B cell (primary cell): Measurements from ENCODE around the gene FNDC5. TPM values are rescaled to one million over a fixed set of nuclear protein-coding genes. Genes with fewer than 3 reads are reported as not detected.
A peak's percentile ranks its signal among the peaks of the same experiment; 100 is the strongest.

ENCODE experiments used
- ATAC-seq: fragments of 200-7000 bp; cut with Tn5 transposase; one replicate; pipeline ENCODE4 v1.10.0; 2021; ENCODE audit warnings: low read depth, mild to moderate bottlenecking, moderate number of reproducible peaks, moderate library complexity
- CTCF ChIA-PET: fragments of 350-600 bp; sonication (Branson Sonifier 250); formaldehyde crosslinking; loops from one replicate; lab custom pipeline; 2021; ENCODE audit warnings: antibody characterized with exemption, inconsistent platforms; lab: Charles Lee
- POLR2A ChIA-PET: fragments of 350-600 bp; sonication (Branson Sonifier 250); formaldehyde crosslinking; loops from one replicate; lab custom pipeline; 2021; ENCODE audit warnings: antibody characterized with exemption; lab: Charles Lee
- DNase-seq: peaks from one replicate; pipeline ENCODE4 v3.0.0; 2013
- H2AFZ ChIP-seq: 2 replicates; pipeline ENCODE4 v1.6.1; 2012; ENCODE audit warnings: mild to moderate bottlenecking, low read depth, low read length; ENCODE audit not compliant: insufficient read depth, poor library complexity, severe bottlenecking
- H3K27ac ChIP-seq, 2 donors: 1 replicate in 1 of 2; 2 replicates in 1 of 2; pipeline ENCODE4 v1.5.1; 2012 to 2013; ENCODE audit warnings: low read length in 2 of 2, mild to moderate bottlenecking in 2 of 2, moderate library complexity in 1 of 2
- H3K27me3 ChIP-seq, 4 experiments: fragments of 200-600 bp in 1 of 4; sonication (generic) in 1 of 4; replicated peaks in 1 of 4; 1 replicate in 2 of 4; 2 replicates in 2 of 4; pipeline versions ENCODE4 v1.6.1 to v1.7.0; 2013 to 2016; ENCODE audit warnings: low read length in 3 of 4, mild to moderate bottlenecking in 2 of 4, mixed read lengths in 1 of 4, moderate library complexity in 1 of 4; ENCODE audit not compliant: insufficient read depth in 4 of 4, control insufficient read depth in 3 of 4; ENCODE audit errors: control extremely low read depth in 1 of 4
- H3K36me3 ChIP-seq, 2 experiments: replicated peaks in 1 of 2; 1 replicate in 1 of 2; 2 replicates in 1 of 2; pipeline versions ENCODE4 v1.6.1 to v1.7.1; 2013; ENCODE audit warnings: low read length in 1 of 2; ENCODE audit not compliant: insufficient read depth in 2 of 2, control insufficient read depth in 1 of 2; ENCODE audit errors: control extremely low read depth in 1 of 2, extremely low read depth in 1 of 2
- H3K4me1 ChIP-seq, 2 donors: fragments of 200-600 bp in 1 of 2; sonication (generic) in 1 of 2; 1 replicate in 1 of 2; 2 replicates in 1 of 2; pipeline versions ENCODE4 v1.5.1 to v1.6.1; 2013 to 2017; ENCODE audit warnings: low read length in 2 of 2; ENCODE audit not compliant: control insufficient read depth in 2 of 2, insufficient read depth in 2 of 2
- H3K4me2 ChIP-seq: replicated peaks from 2 replicates; pipeline ENCODE3; 2012; ENCODE audit warnings: mild to moderate bottlenecking, low read depth, low read length; ENCODE audit not compliant: poor library complexity, severe bottlenecking
- H3K4me3 ChIP-seq, 5 experiments: fragments of 200-600 bp in 1 of 5; sonication (generic) in 1 of 5; 1 replicate in 3 of 5; 2 replicates in 2 of 5; pipeline versions ENCODE4 v1.5.1 to v1.7.0; 2011 to 2016; ENCODE audit warnings: low read length in 4 of 5, mild to moderate bottlenecking in 4 of 5, low read depth in 2 of 5, control low read depth in 1 of 5, moderate library complexity in 1 of 5; ENCODE audit not compliant: insufficient read depth in 1 of 5; ENCODE audit errors: control extremely low read depth in 1 of 5, extremely low read depth in 1 of 5
- H3K79me2 ChIP-seq: fragments of 200-600 bp; sonication (generic); one replicate; pipeline ENCODE4 v1.6.0; 2016; ENCODE audit warnings: low read length; ENCODE audit not compliant: control insufficient read depth, insufficient read depth
- H3K9ac ChIP-seq: fragments of 200-600 bp; sonication (generic); 2 replicates; pipeline ENCODE4 v1.6.1; 2017; ENCODE audit warnings: mild to moderate bottlenecking, low read length, moderate library complexity
- H3K9me3 ChIP-seq, 3 donors: one replicate each; pipeline versions ENCODE4 v1.6.1 to v1.7.1; 2013; ENCODE audit warnings: low read length in 2 of 3; ENCODE audit not compliant: control insufficient read depth in 2 of 3, insufficient read depth in 1 of 3; ENCODE audit errors: control extremely low read depth in 1 of 3
- H4K20me1 ChIP-seq: 2 replicates; pipeline ENCODE4 v1.6.0; 2012; ENCODE audit warnings: mild to moderate bottlenecking, low read length; ENCODE audit not compliant: insufficient read depth, control insufficient read depth, poor library complexity, severe bottlenecking
- H3K27ac Mint-ChIP-seq: one replicate; pipeline ENCODE4 v1.8.0; 2021; ENCODE audit warnings: mixed read lengths
- H3K27me3 Mint-ChIP-seq: one replicate; pipeline ENCODE4 v1.8.0; 2021; ENCODE audit warnings: mixed read lengths
- H3K4me1 Mint-ChIP-seq: one replicate; pipeline ENCODE4 v1.8.0; 2021; ENCODE audit warnings: mixed read lengths
- H3K4me3 Mint-ChIP-seq: one replicate; pipeline ENCODE4 v1.8.0; 2021; ENCODE audit warnings: mixed read lengths
- H3K9me3 Mint-ChIP-seq: one replicate; pipeline ENCODE4 v1.8.0; 2022; ENCODE audit warnings: mixed read lengths; ENCODE audit not compliant: insufficient read depth
- EZH2 ChIP-seq: IDR thresholded peaks from 2 replicates; pipeline ENCODE4 v1.6.1; 2012; ENCODE audit warnings: borderline replicate concordance, low read depth, mild to moderate bottlenecking, moderate library complexity, low read length; ENCODE audit not compliant: insufficient read depth, poor library complexity, severe bottlenecking
- WGBS: methylation state at CpG from one replicate; pipeline ENCODE4 v1.1.5; 2013; ENCODE audit warnings: missing lambda C conversion rate; ENCODE audit not compliant: insufficient coverage; 5-methylcytosine and 5-hydroxymethylcytosine counted together
- intact Hi-C: fragments of 100-400 bp; cut with micrococcal nuclease; formaldehyde crosslinking; loops from one replicate; pipeline ENCODE4 v1.10.0; 2022
- polyA plus RNA-seq: library from polyadenylated mRNA; depleted of rRNA; stranded (reverse); fragments of >200 nt; gene quantifications from 2 replicates; pipeline ENCODE4 v1.2.3, GENCODE V29; 2012
- total RNA-seq, 2 donors: library from RNA; stranded (reverse); fragments of 120-200 nt in 1 of 2; gene quantifications; 1 replicate in 1 of 2; 2 replicates in 1 of 2; pipeline versions ENCODE4 v1.2.3 to v1.2.4, GENCODE V29; 2013 to 2022
- TF ChIP-seq, protein P1 (sequence below): fragments of 200-600 bp; IDR thresholded peaks from one replicate; pipeline ENCODE4 v1.8.0; 2022; ENCODE audit warnings: antibody characterized with exemption, mild to moderate bottlenecking

FNDC5 gene
- total and polyA plus RNA-seq, 2 donors (not counting 1 experiment from before 2014, with no cell fraction given), result 0.76 to 2.1 TPM

DNA sequence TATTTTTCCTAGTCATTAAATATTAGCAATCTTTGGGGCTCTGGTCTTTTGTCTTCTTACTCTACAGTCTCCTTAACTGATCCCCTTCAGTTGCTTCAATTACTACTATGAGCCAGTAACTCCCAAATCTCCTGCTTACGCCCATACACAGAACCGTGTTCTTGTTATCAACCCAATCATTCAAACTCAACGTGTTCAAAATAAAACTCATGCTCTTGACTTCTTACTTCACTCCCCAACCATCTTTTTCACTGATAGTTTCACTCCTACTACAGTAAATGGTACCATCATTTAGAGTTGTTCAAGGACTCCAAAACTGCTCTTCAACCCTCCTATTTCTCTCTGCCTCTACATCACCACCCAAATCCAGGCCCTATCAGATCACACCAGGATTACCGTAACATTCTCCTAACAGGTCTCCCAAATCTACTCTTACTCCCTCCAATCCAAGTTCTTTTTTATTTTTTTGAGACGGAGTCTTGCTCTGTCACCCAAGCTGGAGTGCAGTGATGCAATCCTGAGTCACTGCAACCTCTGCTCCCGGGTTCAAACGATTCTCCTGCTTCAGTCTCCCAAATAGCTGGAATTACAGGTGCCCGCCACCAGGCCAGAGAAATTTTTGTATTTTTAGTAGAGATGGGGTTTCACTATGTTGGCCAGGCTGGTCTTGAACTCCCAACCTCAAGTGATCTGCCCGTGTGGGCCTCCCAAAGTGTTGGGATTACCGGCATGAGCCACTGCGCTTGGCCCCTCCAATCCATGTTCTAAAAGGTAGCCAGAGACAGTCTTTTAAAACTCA is 56.6 kb downstream of the FNDC5 start:
- no peak overlapping the region for H2AFZ ChIP-seq
- peaks cover 76% of the 10 kb centered on the region for H3K79me2 ChIP-seq
- peaks cover 26% of the 10 kb centered on the region for H4K20me1 ChIP-seq
- H3K4me3 Mint-ChIP-seq, result peak overlapping the region; percentile 4
- no peaks in the 10 kb centered on the region for H3K9me3 ChIP-seq
- no peak overlapping the region for H3K27ac Mint-ChIP-seq
- H3K4me1 Mint-ChIP-seq, result peaks cover 48% of the 10 kb centered on the region
- H3K27me3 ChIP-seq, result no peaks in the 10 kb centered on the region
- no peaks in the 10 kb centered on the region for H3K9me3 Mint-ChIP-seq
- intact Hi-C loops, result loop anchor here (10.0 kb wide), 2 partner anchors 709 to 1169 kb away; partner anchors contain the start of genes KPNA6 and PEF1
- ATAC-seq (no peak), DNase-seq (no peak)
- TF ChIP-seq, protein P1, sequence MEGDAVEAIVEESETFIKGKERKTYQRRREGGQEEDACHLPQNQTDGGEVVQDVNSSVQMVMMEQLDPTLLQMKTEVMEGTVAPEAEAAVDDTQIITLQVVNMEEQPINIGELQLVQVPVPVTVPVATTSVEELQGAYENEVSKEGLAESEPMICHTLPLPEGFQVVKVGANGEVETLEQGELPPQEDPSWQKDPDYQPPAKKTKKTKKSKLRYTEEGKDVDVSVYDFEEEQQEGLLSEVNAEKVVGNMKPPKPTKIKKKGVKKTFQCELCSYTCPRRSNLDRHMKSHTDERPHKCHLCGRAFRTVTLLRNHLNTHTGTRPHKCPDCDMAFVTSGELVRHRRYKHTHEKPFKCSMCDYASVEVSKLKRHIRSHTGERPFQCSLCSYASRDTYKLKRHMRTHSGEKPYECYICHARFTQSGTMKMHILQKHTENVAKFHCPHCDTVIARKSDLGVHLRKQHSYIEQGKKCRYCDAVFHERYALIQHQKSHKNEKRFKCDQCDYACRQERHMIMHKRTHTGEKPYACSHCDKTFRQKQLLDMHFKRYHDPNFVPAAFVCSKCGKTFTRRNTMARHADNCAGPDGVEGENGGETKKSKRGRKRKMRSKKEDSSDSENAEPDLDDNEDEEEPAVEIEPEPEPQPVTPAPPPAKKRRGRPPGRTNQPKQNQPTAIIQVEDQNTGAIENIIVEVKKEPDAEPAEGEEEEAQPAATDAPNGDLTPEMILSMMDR, result no peak
- TF ChIP-seq EZH2, result no peak
- H3K27ac ChIP-seq, result no peak overlapping the region
- H3K4me3 ChIP-seq, result no peak overlapping the region
- WGBS, result over 99% methylated on average over 9 of the region's 11 CpGs
- H3K36me3 ChIP-seq, result peaks cover 3 to 11% of the 10 kb centered on the region in 2 experiments
- H3K27me3 Mint-ChIP-seq, result no peaks in the 10 kb centered on the region
- no peak overlapping the region for H3K9ac ChIP-seq
- ChIA-PET POLR2A (no interaction called here), CTCF (no interaction called here)
- peaks cover 23 to 28% of the 10 kb centered on the region in 2 donors for H3K4me1 ChIP-seq
- H3K4me2 ChIP-seq, result no peak overlapping the region

Other genes starting within 250 kb of the FNDC5 start
- gene ZBTB8OS, start 220.4 kb downstream of the FNDC5 start, total RNA-seq, result 50.9 and 58.3 TPM in 2 replicates
- 35.1 and 46.8 TPM in 2 replicates for gene ZBTB8OS, start 220.4 kb downstream of the FNDC5 start, polyA plus RNA-seq
- 192 and 204 TPM in 2 replicates for gene RBBP4, start 219.7 kb downstream of the FNDC5 start, total RNA-seq
- 59.7 and 69.9 TPM in 2 replicates for gene RBBP4, start 219.7 kb downstream of the FNDC5 start, polyA plus RNA-seq
- not detected in 2 replicates for gene SYNC, start 168.1 kb downstream of the FNDC5 start, total RNA-seq
- not detected in 2 replicates for gene SYNC, start 168.1 kb downstream of the FNDC5 start, polyA plus RNA-seq
- gene YARS1, start 53.6 kb downstream of the FNDC5 start, total RNA-seq, result 70.7 and 73.2 TPM in 2 replicates
- 33.0 and 38.6 TPM in 2 replicates for gene YARS1, start 53.6 kb downstream of the FNDC5 start, polyA plus RNA-seq
- gene S100PBP, start 53.3 kb downstream of the FNDC5 start, total RNA-seq, result 94.1 and 105 TPM in 2 replicates
- gene S100PBP, start 53.3 kb downstream of the FNDC5 start, polyA plus RNA-seq, result 32.5 TPM in 2 replicates
- gene HPCA, start 15.6 kb upstream of the FNDC5 start, total RNA-seq, result not detected in 2 replicates
- gene HPCA, start 15.6 kb upstream of the FNDC5 start, polyA plus RNA-seq, result 0.06 TPM in 1 of 2 replicates, not detected in the other
- not detected in 2 replicates for gene TMEM54, start 30.5 kb upstream of the FNDC5 start, total RNA-seq
- 0.13 and 0.37 TPM in 2 replicates for gene TMEM54, start 30.5 kb upstream of the FNDC5 start, polyA plus RNA-seq
- gene RNF19B, start 93.9 kb upstream of the FNDC5 start, total RNA-seq, result 38.4 and 40.3 TPM in 2 replicates
- 29.9 and 34.9 TPM in 2 replicates for gene RNF19B, start 93.9 kb upstream of the FNDC5 start, polyA plus RNA-seq
- 104 and 109 TPM in 2 replicates for gene AK2, start 166.0 kb upstream of the FNDC5 start, total RNA-seq
- 57.3 and 66.8 TPM in 2 replicates for gene AK2, start 166.0 kb upstream of the FNDC5 start, polyA plus RNA-seq
- gene AZIN2, start 210.2 kb upstream of the FNDC5 start, total RNA-seq, result 5.4 and 5.9 TPM in 2 replicates
- 0.33 and 1.1 TPM in 2 replicates for gene AZIN2, start 210.2 kb upstream of the FNDC5 start, polyA plus RNA-seq